K562 (cell line): ENCODE results near the gene FCHSD1. TPM values are rescaled to one million over a fixed set of nuclear protein-coding genes. Genes with fewer than 3 reads are reported as not detected.
A peak's percentile ranks its signal among the peaks of the same experiment; 100 is the strongest.

Experiments
- ARHGAP35 ChIP-seq: fragments of 450-650 bp; IDR thresholded peaks from 2 replicates; pipeline ENCODE4 v1.6.1; 2018; ENCODE audit not compliant: partially characterized antibody
- ARID4B ChIP-seq: sonication (generic); formaldehyde crosslinking; IDR thresholded peaks from 2 replicates; pipeline ENCODE4 v1.8.0; 2022; ENCODE audit warnings: mild to moderate bottlenecking, missing genetic modification reagents
- BRCA1 ChIP-seq, 2 experiments: fragments of 450-650 bp in 1 of 2; sonication (generic) in 1 of 2; formaldehyde crosslinking in 1 of 2; IDR thresholded peaks; 2 replicates each; pipeline versions ENCODE4 v1.5.0 to v1.6.1; 2017 to 2020; ENCODE audit warnings: mild to moderate bottlenecking in 1 of 2, missing genetic modification reagents in 1 of 2
- FOXP1 ChIP-seq: sonication (generic); formaldehyde crosslinking; IDR thresholded peaks from 2 replicates; pipeline ENCODE4 v1.8.0; 2022; ENCODE audit warnings: mild to moderate bottlenecking, missing genetic modification reagents
- HNRNPL ChIP-seq: fragments of 200-400 bp; formaldehyde crosslinking; IDR thresholded peaks from 2 replicates; pipeline ENCODE4 v1.6.1; 2017; ENCODE audit warnings: low read depth, mild to moderate bottlenecking, low read length
- MAZ ChIP-seq, 2 experiments: fragments of 450-650 bp in 1 of 2; sonication (generic) in 1 of 2; formaldehyde crosslinking; IDR thresholded peaks in 1 of 2; conservative IDR thresholded peaks in 1 of 2; 2 replicates each; pipeline versions ENCODE4 v1.4.0 to v1.5.0; 2020; ENCODE audit warnings: mild to moderate bottlenecking in 1 of 2, missing genetic modification reagents in 1 of 2
- NR2F6 ChIP-seq: fragments of 450-650 bp; formaldehyde crosslinking; IDR thresholded peaks from 2 replicates; pipeline ENCODE4 v1.4.0; 2020; ENCODE audit warnings: mild to moderate bottlenecking
- PHF20 ChIP-seq: fragments of 450-650 bp; IDR thresholded peaks from 2 replicates; pipeline ENCODE4 v1.6.1; 2018; ENCODE audit not compliant: partially characterized antibody
- RBM17 ChIP-seq: fragments of 200-400 bp; formaldehyde crosslinking; IDR thresholded peaks from 2 replicates; pipeline ENCODE4 v1.6.1; 2017; ENCODE audit warnings: low read depth, mild to moderate bottlenecking, low read length, borderline replicate concordance
- TAF1 ChIP-seq: IDR thresholded peaks from 2 replicates; pipeline ENCODE4 v1.6.1; 2011; ENCODE audit warnings: mild to moderate bottlenecking, low read length, moderate library complexity; ENCODE audit not compliant: insufficient read depth, control insufficient read depth, severe bottlenecking; ENCODE audit errors: extremely low read depth
- TRIM25 ChIP-seq: fragments of 450-650 bp; IDR thresholded peaks from 2 replicates; pipeline ENCODE4 v1.7.0; 2016; ENCODE audit warnings: borderline replicate concordance
- YBX1 ChIP-seq: fragments of 450-650 bp; IDR thresholded peaks from 2 replicates; pipeline ENCODE4 v1.7.1; 2016; ENCODE audit warnings: mild to moderate bottlenecking
- ZNF263 ChIP-seq: sonication (generic); formaldehyde crosslinking; IDR thresholded peaks from 2 replicates; pipeline ENCODE4 v1.8.0; 2022; ENCODE audit warnings: mild to moderate bottlenecking, missing genetic modification reagents, borderline replicate concordance
- ZNF3 ChIP-seq: fragments of 250-450 bp; sonication (Bioruptor Pico); IDR thresholded peaks from 2 replicates; pipeline ENCODE4 v1.5.0; 2021; ENCODE audit warnings: mild to moderate bottlenecking, moderate library complexity
- ZNF408 ChIP-seq: fragments of 250-450 bp; sonication (Bioruptor Pico); IDR thresholded peaks from 2 replicates; pipeline ENCODE4 v1.4.0; 2020; ENCODE audit warnings: low read depth, mild to moderate bottlenecking, moderate library complexity
- polyA plus RNA-seq, 8 experiments: library from polyadenylated mRNA; depleted of rRNA in 4 of 8; stranded (reverse) in 5 of 8; unstranded in 3 of 8; fragments of >200 nt; fragmentation: Nextera tagmentation in 2 of 8; fragmentation: Illumina TruSeq in 1 of 8; extraction: Ambion mirVana in 2 of 8; extraction: Trizol in 1 of 8; gene quantifications; 2 replicates each; pipeline versions ENCODE4 v1.2.1 to v1.2.3, GENCODE V29; 2011 to 2014; ENCODE audit warnings: inconsistent platforms in 1 of 8, missing spikeins in 1 of 8
- total RNA-seq, 7 experiments: library from RNA; depleted of rRNA in 6 of 7; stranded (reverse); fragments of >200 nt in 6 of 7; fragmentation: Illumina TruSeq in 2 of 7; extraction: Trizol in 2 of 7; gene quantifications; 2 replicates each; pipeline versions ENCODE4 v1.2.1 to v1.2.3, GENCODE V29; 2011 to 2021; ENCODE audit warnings: low replicate concordance in 1 of 7
- TF ChIP-seq, protein P1 (sequence below): fragments of 200-400 bp; formaldehyde crosslinking; IDR thresholded peaks from 2 replicates; pipeline ENCODE4 v1.6.1; 2017; ENCODE audit warnings: mild to moderate bottlenecking, low read depth, low read length, moderate library complexity
- TF ChIP-seq, protein P2 (sequence below): fragments of 450-650 bp; IDR thresholded peaks from 2 replicates; pipeline ENCODE4 v1.6.1; 2016; ENCODE audit warnings: low read depth, mild to moderate bottlenecking, moderate library complexity
- TF ChIP-seq, protein P3 (sequence below): fragments of 250-450 bp; sonication (Bioruptor Pico); IDR thresholded peaks from 2 replicates; pipeline ENCODE4 v1.6.1; 2021; ENCODE audit warnings: mild to moderate bottlenecking

FCHSD1 gene
- total and polyA plus RNA-seq, 9 of the 15 experiments (the other 6 are each of a cell fraction or from before 2014, with no cell fraction given) = 0.35 to 37.5 (median 13.6) TPM

- TF ChIP-seq, protein P1, sequence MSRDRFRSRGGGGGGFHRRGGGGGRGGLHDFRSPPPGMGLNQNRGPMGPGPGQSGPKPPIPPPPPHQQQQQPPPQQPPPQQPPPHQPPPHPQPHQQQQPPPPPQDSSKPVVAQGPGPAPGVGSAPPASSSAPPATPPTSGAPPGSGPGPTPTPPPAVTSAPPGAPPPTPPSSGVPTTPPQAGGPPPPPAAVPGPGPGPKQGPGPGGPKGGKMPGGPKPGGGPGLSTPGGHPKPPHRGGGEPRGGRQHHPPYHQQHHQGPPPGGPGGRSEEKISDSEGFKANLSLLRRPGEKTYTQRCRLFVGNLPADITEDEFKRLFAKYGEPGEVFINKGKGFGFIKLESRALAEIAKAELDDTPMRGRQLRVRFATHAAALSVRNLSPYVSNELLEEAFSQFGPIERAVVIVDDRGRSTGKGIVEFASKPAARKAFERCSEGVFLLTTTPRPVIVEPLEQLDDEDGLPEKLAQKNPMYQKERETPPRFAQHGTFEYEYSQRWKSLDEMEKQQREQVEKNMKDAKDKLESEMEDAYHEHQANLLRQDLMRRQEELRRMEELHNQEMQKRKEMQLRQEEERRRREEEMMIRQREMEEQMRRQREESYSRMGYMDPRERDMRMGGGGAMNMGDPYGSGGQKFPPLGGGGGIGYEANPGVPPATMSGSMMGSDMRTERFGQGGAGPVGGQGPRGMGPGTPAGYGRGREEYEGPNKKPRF = no peak
- TF ChIP-seq HNRNPL = no peak
- no peak for TF ChIP-seq ARHGAP35
- no peak for TF ChIP-seq TRIM25
- TF ChIP-seq MAZ (CRISPR knock-in tag; conservative IDR thresholded peaks at IDR 0.05 in 1 of 2, IDR thresholded peaks at IDR 0.05 in 1 of 2) = 0 out of 4 replicates have a peak, but pooled peaks of 1 of the 2 experiments have one; percentile 15
- TF ChIP-seq ZNF408 (CRISPR knock-in tag) = no peak
- no peak for TF ChIP-seq BRCA1 (IDR thresholded peaks at IDR 0.05)
- TF ChIP-seq BRCA1 (CRISPR knock-in tag; IDR thresholded peaks at IDR 0.05) = no peak
- no peak for TF ChIP-seq PHF20
- no peak for TF ChIP-seq RBM17
- TF ChIP-seq, protein P2, sequence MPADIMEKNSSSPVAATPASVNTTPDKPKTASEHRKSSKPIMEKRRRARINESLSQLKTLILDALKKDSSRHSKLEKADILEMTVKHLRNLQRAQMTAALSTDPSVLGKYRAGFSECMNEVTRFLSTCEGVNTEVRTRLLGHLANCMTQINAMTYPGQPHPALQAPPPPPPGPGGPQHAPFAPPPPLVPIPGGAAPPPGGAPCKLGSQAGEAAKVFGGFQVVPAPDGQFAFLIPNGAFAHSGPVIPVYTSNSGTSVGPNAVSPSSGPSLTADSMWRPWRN = no peak
- peak; percentile 84 for TF ChIP-seq ZNF3
- no peak for TF ChIP-seq FOXP1
- no peak for TF ChIP-seq ARID4B (CRISPR knock-in tag)
- no peak for TF ChIP-seq YBX1
- TF ChIP-seq TAF1 = no peak
- no peak for TF ChIP-seq NR2F6 (CRISPR knock-in tag)
- no peak for TF ChIP-seq ZNF263 (CRISPR knock-in tag)
- TF ChIP-seq, protein P3, sequence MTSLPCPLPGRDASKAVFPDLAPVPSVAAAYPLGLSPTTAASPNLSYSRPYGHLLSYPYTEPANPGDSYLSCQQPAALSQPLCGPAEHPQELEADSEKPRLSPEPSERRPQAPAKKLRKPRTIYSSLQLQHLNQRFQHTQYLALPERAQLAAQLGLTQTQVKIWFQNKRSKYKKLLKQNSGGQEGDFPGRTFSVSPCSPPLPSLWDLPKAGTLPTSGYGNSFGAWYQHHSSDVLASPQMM (CRISPR knock-in tag) = no peak
Measured at GRCh38 chr5:141633871-141634561, 17.2 kb downstream of the FCHSD1 start (continued).
